Measurements from ENCODE around the gene SPRR4. TPM values are rescaled to one million over a fixed set of nuclear protein-coding genes. Genes with fewer than 3 reads are reported as not detected.

The SPRR4 gene
- total RNA-seq, 1 experiment from 2014 or later, result not detected

DNA sequence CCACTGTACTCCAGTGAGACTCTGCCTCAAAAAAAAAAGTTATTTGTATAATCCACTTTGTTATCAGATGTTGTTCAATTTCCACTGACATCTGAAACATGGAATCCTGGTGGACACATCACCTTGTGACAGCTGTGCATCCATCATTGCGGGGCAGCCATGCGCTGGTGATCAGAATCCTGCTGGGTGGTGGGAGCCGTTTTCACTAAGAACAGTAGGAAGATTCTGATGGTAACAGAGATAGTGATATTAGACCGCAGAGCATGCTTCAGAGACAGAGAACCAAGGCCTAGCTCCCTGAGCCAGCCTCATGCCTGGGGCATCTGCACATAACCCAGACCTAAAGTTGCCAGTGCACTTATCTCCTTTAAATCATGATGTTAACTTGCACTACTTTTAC, 28.0 kb downstream of the SPRR4 start:
- POLR2A ChIA-PET (ENCODE audit: low non-redundant PET), result no interaction called here
- DNase-seq (ENCODE audit: low spot score), result no peak
- Histone ChIP-seq H3K27ac (ENCODE audit: low read depth, low read length, poor library complexity, severe bottlenecking) (no peak overlapping the region), H3K27me3 (replicated peaks; ENCODE audit: insufficient read depth, low read depth, low read length, poor library complexity) (no peaks in the 10 kb centered on the region), H3K36me3 (ENCODE audit: insufficient read depth, low read length, poor library complexity, severe bottlenecking) (no peaks in the 10 kb centered on the region), H3K4me3 (ENCODE audit: low read depth, low read length, poor library complexity, severe bottlenecking) (no peak overlapping the region), H3K4me1 (ENCODE audit: insufficient read depth, low read length, poor library complexity, severe bottlenecking) (no peaks in the 10 kb centered on the region), H3K9me3 (ENCODE audit: low read depth, low read length, poor library complexity, severe bottlenecking) (no peaks in the 10 kb centered on the region)
- TF ChIP-seq EZH2 (IDR thresholded peaks at IDR 0.05; ENCODE audit: borderline replicate concordance, low read depth, low read length, poor library complexity, severe bottlenecking), result no peak
- TF ChIP-seq, protein P1, sequence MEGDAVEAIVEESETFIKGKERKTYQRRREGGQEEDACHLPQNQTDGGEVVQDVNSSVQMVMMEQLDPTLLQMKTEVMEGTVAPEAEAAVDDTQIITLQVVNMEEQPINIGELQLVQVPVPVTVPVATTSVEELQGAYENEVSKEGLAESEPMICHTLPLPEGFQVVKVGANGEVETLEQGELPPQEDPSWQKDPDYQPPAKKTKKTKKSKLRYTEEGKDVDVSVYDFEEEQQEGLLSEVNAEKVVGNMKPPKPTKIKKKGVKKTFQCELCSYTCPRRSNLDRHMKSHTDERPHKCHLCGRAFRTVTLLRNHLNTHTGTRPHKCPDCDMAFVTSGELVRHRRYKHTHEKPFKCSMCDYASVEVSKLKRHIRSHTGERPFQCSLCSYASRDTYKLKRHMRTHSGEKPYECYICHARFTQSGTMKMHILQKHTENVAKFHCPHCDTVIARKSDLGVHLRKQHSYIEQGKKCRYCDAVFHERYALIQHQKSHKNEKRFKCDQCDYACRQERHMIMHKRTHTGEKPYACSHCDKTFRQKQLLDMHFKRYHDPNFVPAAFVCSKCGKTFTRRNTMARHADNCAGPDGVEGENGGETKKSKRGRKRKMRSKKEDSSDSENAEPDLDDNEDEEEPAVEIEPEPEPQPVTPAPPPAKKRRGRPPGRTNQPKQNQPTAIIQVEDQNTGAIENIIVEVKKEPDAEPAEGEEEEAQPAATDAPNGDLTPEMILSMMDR (conservative IDR thresholded peaks at IDR 0.05; ENCODE audit: low read depth, low read length), result no peak
- intact Hi-C loops (cut with micrococcal nuclease; ENCODE audit: unreplicated experiment), result no loop called here
- BruUV-seq (replicated peaks), result no TSS peak
- CTCF ChIA-PET, result no interaction called here

DNA sequence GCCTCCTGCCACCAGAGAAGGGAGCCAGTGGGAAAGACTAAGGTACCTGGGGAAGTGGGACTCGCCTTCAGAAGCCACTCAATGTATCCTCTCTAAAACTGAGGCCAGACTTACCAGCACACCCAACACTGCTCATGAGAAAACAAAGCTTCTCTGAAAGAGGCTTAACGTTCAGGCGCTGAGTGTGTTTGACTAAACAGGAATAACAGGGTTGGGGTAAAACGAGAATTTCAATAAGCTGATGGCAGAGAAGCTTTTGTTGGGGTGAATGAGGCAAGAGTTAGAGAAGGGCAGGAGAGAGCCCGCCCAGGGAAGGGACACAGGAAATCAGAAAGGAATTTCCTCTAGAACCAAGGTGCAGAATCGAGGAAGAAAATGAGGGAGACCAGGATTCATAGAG, 29.4 kb downstream of the SPRR4 start:
- Histone ChIP-seq H3K27me3 (replicated peaks; ENCODE audit: insufficient read depth, low read depth, low read length, poor library complexity) (no peaks in the 10 kb centered on the region), H3K4me3 (ENCODE audit: low read depth, low read length, poor library complexity, severe bottlenecking) (no peak overlapping the region), H3K9me3 (ENCODE audit: low read depth, low read length, poor library complexity, severe bottlenecking) (no peaks in the 10 kb centered on the region), H3K36me3 (ENCODE audit: insufficient read depth, low read length, poor library complexity, severe bottlenecking) (no peaks in the 10 kb centered on the region), H3K27ac (ENCODE audit: low read depth, low read length, poor library complexity, severe bottlenecking) (no peak overlapping the region), H3K4me1 (ENCODE audit: insufficient read depth, low read length, poor library complexity, severe bottlenecking) (no peaks in the 10 kb centered on the region)
- POLR2A ChIA-PET (ENCODE audit: low non-redundant PET), result interaction anchor here (0.6 kb wide), 1 partner anchor 466 kb away, joined by 5 read pairs; no protein-coding TSS in a partner anchor
- intact Hi-C loops (cut with micrococcal nuclease; ENCODE audit: unreplicated experiment), result no loop called here
- TF ChIP-seq, protein P1 (conservative IDR thresholded peaks at IDR 0.05; ENCODE audit: low read depth, low read length), result no peak
- TF ChIP-seq EZH2 (IDR thresholded peaks at IDR 0.05; ENCODE audit: borderline replicate concordance, low read depth, low read length, poor library complexity, severe bottlenecking), result no peak
- CTCF ChIA-PET, result no interaction called here
- no TSS peak for BruUV-seq (replicated peaks)
- no peak for DNase-seq (ENCODE audit: low spot score)

DNA sequence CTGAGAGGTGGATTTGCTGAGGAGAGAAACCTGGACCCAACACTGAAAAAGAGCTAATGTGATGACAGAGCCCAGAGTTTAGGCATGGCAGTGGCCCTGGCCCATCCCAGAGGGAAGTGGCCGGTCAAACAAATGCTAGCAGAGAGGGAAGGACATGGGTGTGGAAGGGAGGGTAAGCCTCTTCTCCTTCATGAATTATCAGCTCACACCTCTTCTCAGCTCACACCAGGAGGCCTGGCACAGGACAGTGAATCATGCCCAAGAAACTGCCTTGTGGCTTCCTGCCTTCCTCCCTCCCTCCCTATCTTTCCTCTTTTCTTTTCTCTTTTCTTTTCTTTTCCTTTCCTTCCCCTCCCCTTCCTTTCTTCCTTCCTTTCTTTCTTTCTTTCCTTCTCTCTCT, 29.8 kb downstream of the SPRR4 start:
- CTCF ChIA-PET, result no interaction called here
- intact Hi-C loops (cut with micrococcal nuclease; ENCODE audit: unreplicated experiment), result no loop called here
- Histone ChIP-seq H3K27ac (ENCODE audit: low read depth, low read length, poor library complexity, severe bottlenecking) (no peak overlapping the region), H3K4me3 (ENCODE audit: low read depth, low read length, poor library complexity, severe bottlenecking) (no peak overlapping the region), H3K4me1 (ENCODE audit: insufficient read depth, low read length, poor library complexity, severe bottlenecking) (no peaks in the 10 kb centered on the region), H3K27me3 (replicated peaks; ENCODE audit: insufficient read depth, low read depth, low read length, poor library complexity) (no peaks in the 10 kb centered on the region), H3K36me3 (ENCODE audit: insufficient read depth, low read length, poor library complexity, severe bottlenecking) (no peaks in the 10 kb centered on the region), H3K9me3 (ENCODE audit: low read depth, low read length, poor library complexity, severe bottlenecking) (no peaks in the 10 kb centered on the region)
- TF ChIP-seq, protein P1 (conservative IDR thresholded peaks at IDR 0.05; ENCODE audit: low read depth, low read length), result no peak
- TF ChIP-seq EZH2 (IDR thresholded peaks at IDR 0.05; ENCODE audit: borderline replicate concordance, low read depth, low read length, poor library complexity, severe bottlenecking), result no peak
- BruUV-seq (replicated peaks), result no TSS peak
- DNase-seq (ENCODE audit: low spot score), result no peak
- POLR2A ChIA-PET (ENCODE audit: low non-redundant PET), result interaction anchor here (0.6 kb wide), 1 partner anchor 466 kb away, joined by 5 read pairs; no protein-coding TSS in a partner anchor

Data from A673 (cell line).